CD4-positive, CD25-positive, alpha-beta regulatory T cell (primary cell): ENCODE data around the gene DIPK1C. TPM values are rescaled to one million over a fixed set of nuclear protein-coding genes. Genes with fewer than 3 reads are reported as not detected.

ENCODE experiments used
- ATAC-seq, 2 donors: fragments of 150-1000 bp; cut with Tn5 transposase; one replicate each; pipeline ENCODE4 v1.10.0; 2021; ENCODE audit warnings: low read depth in 2 of 2, moderate number of reproducible peaks in 2 of 2, moderate library complexity in 1 of 2
- DNase-seq, 3 donors: peaks; one replicate each; pipeline versions ENCODE4 v3.0.0 to v3.0.0-alpha.2; 2012 to 2022; ENCODE audit warnings: mixed read lengths in 1 of 3
- H3K27ac ChIP-seq: one replicate; pipeline ENCODE4 v1.7.0; 2013; ENCODE audit warnings: mild to moderate bottlenecking, low read length; ENCODE audit not compliant: insufficient read depth, poor library complexity, severe bottlenecking
- H3K27me3 ChIP-seq: one replicate; pipeline ENCODE4 v1.7.0; 2013; ENCODE audit warnings: low read length; ENCODE audit not compliant: control insufficient read depth, insufficient read depth
- H3K36me3 ChIP-seq: one replicate; pipeline ENCODE4 v1.7.0; 2013; ENCODE audit warnings: mild to moderate bottlenecking, low read length, moderate library complexity; ENCODE audit not compliant: control insufficient read depth, insufficient read depth
- H3K4me1 ChIP-seq: 2 replicates; pipeline ENCODE4 v1.7.0; 2013; ENCODE audit warnings: mild to moderate bottlenecking, low read length; ENCODE audit not compliant: insufficient read depth, control insufficient read depth, poor library complexity, severe bottlenecking
- H3K4me3 ChIP-seq: one replicate; pipeline ENCODE4 v1.7.0; 2013; ENCODE audit warnings: low read depth, mild to moderate bottlenecking, low read length, moderate library complexity
- H3K9me3 ChIP-seq, 2 experiments: 1 replicate in 1 of 2; 2 replicates in 1 of 2; pipeline ENCODE4 v1.7.0; 2013; ENCODE audit warnings: low read length in 2 of 2, mild to moderate bottlenecking in 1 of 2, moderate library complexity in 1 of 2; ENCODE audit not compliant: control insufficient read depth in 2 of 2
- H3K27ac Mint-ChIP-seq, 3 donors: one replicate each; pipeline ENCODE4 v1.8.0; 2020 to 2022; ENCODE audit warnings: mild to moderate bottlenecking in 3 of 3, mixed read lengths in 3 of 3, moderate library complexity in 2 of 3
- H3K27me3 Mint-ChIP-seq: one replicate; pipeline ENCODE4 v1.8.0; 2022; ENCODE audit warnings: mild to moderate bottlenecking, mixed read lengths
- H3K36me3 Mint-ChIP-seq: one replicate; pipeline ENCODE4 v1.8.0; 2020; ENCODE audit warnings: mixed read lengths
- H3K4me1 Mint-ChIP-seq, 4 donors: one replicate each; pipeline ENCODE4 v1.8.0; 2020 to 2022; ENCODE audit warnings: mixed read lengths in 4 of 4, mild to moderate bottlenecking in 1 of 4
- H3K4me3 Mint-ChIP-seq, 4 donors: one replicate each; pipeline ENCODE4 v1.8.0; 2020 to 2022; ENCODE audit warnings: mild to moderate bottlenecking in 4 of 4, mixed read lengths in 4 of 4, moderate library complexity in 3 of 4
- H3K9me3 Mint-ChIP-seq, 7 donors: one replicate each; pipeline ENCODE4 v1.8.0; 2020 to 2022; ENCODE audit warnings: mixed read lengths in 7 of 7, mild to moderate bottlenecking in 3 of 7, moderate library complexity in 2 of 7
- polyA plus RNA-seq, 4 donors: library from polyadenylated mRNA; unstranded; fragments of 300-500 nt; fragmentation: Illumina TruSeq; gene quantifications; one replicate each; pipeline ENCODE4 v1.2.3, GENCODE V29; 2021
- total RNA-seq: library from RNA; stranded (reverse); gene quantifications from one replicate; pipeline ENCODE4 v1.2.3, GENCODE V29; 2022

The DIPK1C gene
- total and polyA plus RNA-seq, 5 donors from 2014 or later, result not detected

- peaks cover 0 to 3% (median 0%) of the 10 kb centered on the region in 4 donors for H3K4me1 Mint-ChIP-seq
- Histone ChIP-seq H3K9me3 (no peaks in the 10 kb centered on the region), H3K27ac (no peak overlapping the region), H3K36me3 (no peaks in the 10 kb centered on the region), H3K27me3 (no peaks in the 10 kb centered on the region), H3K4me1 (no peaks in the 10 kb centered on the region), H3K4me3 (no peak overlapping the region)
- H3K36me3 Mint-ChIP-seq, result no peaks in the 10 kb centered on the region
- no peak overlapping the region for H3K27ac Mint-ChIP-seq
- peaks cover 5% of the 10 kb centered on the region for H3K27me3 Mint-ChIP-seq
- no peaks in the 10 kb centered on the region for H3K9me3 Mint-ChIP-seq
- H3K4me3 Mint-ChIP-seq, result no peak overlapping the region
- DNase-seq (no peak), ATAC-seq (no peak)
Observed at GRCh38 chr18:74440808-74441427, 16.2 kb downstream of the DIPK1C start.

GRCh38 chr18:74438091-74438490, 19.0 kb downstream of the DIPK1C start:
- no peaks in the 10 kb centered on the region for H3K9me3 Mint-ChIP-seq
- H3K36me3 Mint-ChIP-seq, result no peaks in the 10 kb centered on the region
- no peaks in the 10 kb centered on the region for H3K9me3 ChIP-seq
- peak overlapping the region in 2 of 3 donors; percentile 27 to 34 for H3K27ac Mint-ChIP-seq
- peaks cover 0 to 3% (median 0%) of the 10 kb centered on the region in 4 donors for H3K4me1 Mint-ChIP-seq
- H3K36me3 ChIP-seq, result no peaks in the 10 kb centered on the region
- DNase-seq (no peak), ATAC-seq (no peak)
- no peaks in the 10 kb centered on the region for H3K27me3 ChIP-seq
- peaks cover 5% of the 10 kb centered on the region for H3K27me3 Mint-ChIP-seq
- H3K4me3 ChIP-seq, result no peak overlapping the region
- H3K4me1 ChIP-seq, result no peaks in the 10 kb centered on the region
- no peak overlapping the region for H3K4me3 Mint-ChIP-seq
- H3K27ac ChIP-seq, result no peak overlapping the region

- Mint-ChIP-seq H3K36me3 (no peaks in the 10 kb centered on the region), H3K4me3 (no peak overlapping the region), H3K27ac (no peak overlapping the region), H3K9me3 (no peaks in the 10 kb centered on the region), H3K27me3 (peaks cover 2% of the 10 kb centered on the region), H3K4me1 (peaks cover 0 to 3% (median 0%) of the 10 kb centered on the region in 4 donors)
- Histone ChIP-seq H3K9me3 (no peaks in the 10 kb centered on the region), H3K4me1 (no peaks in the 10 kb centered on the region), H3K4me3 (no peak overlapping the region), H3K27ac (no peak overlapping the region), H3K36me3 (no peaks in the 10 kb centered on the region), H3K27me3 (no peaks in the 10 kb centered on the region)
- DNase-seq (no peak), ATAC-seq (no peak)
Observed at GRCh38 chr18:74436158-74436769, 20.8 kb downstream of the DIPK1C start.

DNA sequence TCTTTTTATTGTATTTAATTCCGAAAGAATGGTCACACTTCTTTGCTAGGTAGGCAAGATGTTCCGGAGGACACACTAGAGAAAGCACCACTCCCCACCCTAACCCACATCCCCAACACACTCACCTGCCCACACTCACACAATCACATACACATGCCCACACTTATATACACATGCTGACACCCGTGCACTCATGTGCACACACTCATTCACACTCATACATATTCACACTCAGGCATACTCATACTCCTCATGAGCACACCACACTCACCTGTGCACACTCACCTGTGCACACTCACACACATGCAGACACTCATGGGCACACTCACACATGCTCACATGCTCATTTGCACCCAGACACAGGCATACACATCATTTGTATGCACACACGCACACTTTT, 21.4 kb downstream of the DIPK1C start:
- Histone ChIP-seq H3K36me3 (no peaks in the 10 kb centered on the region), H3K4me3 (no peak overlapping the region), H3K27ac (no peak overlapping the region), H3K4me1 (no peaks in the 10 kb centered on the region), H3K27me3 (no peaks in the 10 kb centered on the region), H3K9me3 (no peaks in the 10 kb centered on the region)
- Mint-ChIP-seq H3K4me3 (no peak overlapping the region), H3K9me3 (no peaks in the 10 kb centered on the region), H3K36me3 (no peaks in the 10 kb centered on the region), H3K4me1 (peaks cover 0 to 3% (median 0%) of the 10 kb centered on the region in 4 donors), H3K27me3 (no peaks in the 10 kb centered on the region), H3K27ac (peak overlapping the region in 1 of 3 donors; percentile 79)
- no peak for ATAC-seq
- no peak for DNase-seq

GRCh38 chr18:74434466-74434865, 22.6 kb downstream of the DIPK1C start:
- peaks cover 0 to 3% (median 0%) of the 10 kb centered on the region in 4 donors for H3K4me1 Mint-ChIP-seq
- H3K9me3 Mint-ChIP-seq, result no peaks in the 10 kb centered on the region
- Histone ChIP-seq H3K4me1 (no peaks in the 10 kb centered on the region), H3K9me3 (no peaks in the 10 kb centered on the region), H3K27ac (no peak overlapping the region), H3K4me3 (no peak overlapping the region), H3K36me3 (no peaks in the 10 kb centered on the region), H3K27me3 (no peaks in the 10 kb centered on the region)
- no peak overlapping the region for H3K27ac Mint-ChIP-seq
- H3K4me3 Mint-ChIP-seq, result no peak overlapping the region
- DNase-seq (no peak), ATAC-seq (no peak)
- no peaks in the 10 kb centered on the region for H3K36me3 Mint-ChIP-seq
- H3K27me3 Mint-ChIP-seq, result peaks cover under 1% of the 10 kb centered on the region

GRCh38 chr18:74430806-74431571, 26.1 kb downstream of the DIPK1C start:
- no peak overlapping the region for H3K4me3 ChIP-seq
- Mint-ChIP-seq H3K36me3 (no peaks in the 10 kb centered on the region), H3K27me3 (peaks cover 11% of the 10 kb centered on the region), H3K4me1 (no peaks in the 10 kb centered on the region), H3K27ac (peak overlapping the region in 1 of 3 donors; percentile 54), H3K9me3 (no peaks in the 10 kb centered on the region), H3K4me3 (no peak overlapping the region)
- H3K36me3 ChIP-seq, result no peaks in the 10 kb centered on the region
- no peaks in the 10 kb centered on the region for H3K27me3 ChIP-seq
- no peaks in the 10 kb centered on the region for H3K4me1 ChIP-seq
- no peaks in the 10 kb centered on the region for H3K9me3 ChIP-seq
- no peak for ATAC-seq
- no peak overlapping the region for H3K27ac ChIP-seq
- no peak for DNase-seq

DNA sequence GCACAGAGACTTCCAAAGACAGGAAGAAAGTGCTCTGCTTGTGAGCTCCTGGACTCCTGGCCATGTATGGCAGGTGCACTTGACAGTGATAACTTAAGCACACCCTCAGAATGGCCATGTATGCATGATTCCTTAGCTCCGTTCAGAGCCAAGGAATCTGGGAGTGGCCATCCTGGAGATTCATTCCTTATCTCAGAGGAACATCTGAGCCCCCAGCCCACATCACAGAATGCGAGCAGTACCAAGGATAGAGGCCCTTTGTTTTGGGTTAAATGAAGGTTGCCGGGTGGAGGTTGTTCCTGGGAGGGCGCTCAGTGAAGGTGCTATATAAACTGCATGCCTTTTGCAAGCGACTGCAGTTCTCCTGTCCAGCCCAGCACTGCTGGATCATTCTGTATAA, 26.9 kb downstream of the DIPK1C start:
- Mint-ChIP-seq H3K36me3 (no peaks in the 10 kb centered on the region), H3K27ac (peak overlapping the region in 1 of 3 donors; percentile 54), H3K4me3 (no peak overlapping the region), H3K9me3 (no peaks in the 10 kb centered on the region), H3K4me1 (no peaks in the 10 kb centered on the region), H3K27me3 (peaks cover 11% of the 10 kb centered on the region)
- H3K9me3 ChIP-seq, result no peaks in the 10 kb centered on the region
- no peak overlapping the region for H3K27ac ChIP-seq
- H3K4me3 ChIP-seq, result no peak overlapping the region
- ATAC-seq (no peak), DNase-seq (no peak)
- no peaks in the 10 kb centered on the region for H3K36me3 ChIP-seq
- no peaks in the 10 kb centered on the region for H3K4me1 ChIP-seq
- H3K27me3 ChIP-seq, result no peaks in the 10 kb centered on the region
